NCI-H2171 treated with DMSO at 0.1 percent for 48 hours (cell line): ENCODE data around the gene ANKRD13A.
"Not testable (repeated sequence)": the region's sequence is repeated elsewhere in the genome, so short reads cannot be mapped to it uniquely, and the experiment has no call there.

Source experiments
- DNase-seq: peaks from one replicate; lab custom pipeline; 2025; lab: John Stamatoyannopoulos, UW

The ANKRD13A gene

GRCh38 chr12:110079477-110080400, 80.5 kb downstream of the ANKRD13A start:
- DNase-seq, result no peak

GRCh38 chr12:110080410-110080809, 81.2 kb downstream of the ANKRD13A start:
- no peak for DNase-seq

GRCh38 chr12:110084314-110085015, 85.2 kb downstream of the ANKRD13A start:
- no peak for DNase-seq

GRCh38 chr12:110088216-110088615, 89.0 kb downstream of the ANKRD13A start:
- not testable (repeated sequence) for DNase-seq

GRCh38 chr12:110088936-110089335, 89.7 kb downstream of the ANKRD13A start:
- DNase-seq, result no peak
